Colonic mucosa (tissue), 4 donors: ENCODE data around the gene PBX1. TPM values are rescaled to one million over a fixed set of nuclear protein-coding genes. Genes with fewer than 3 reads are reported as not detected.

Experiments
- DNase-seq: peaks from one replicate; pipeline ENCODE4 v3.0.0-alpha.2; 2020
- H3K27ac ChIP-seq: fragments of 200-600 bp; one replicate; pipeline ENCODE4 v1.8.0; 2021
- H3K27me3 ChIP-seq: fragments of 200-600 bp; one replicate; pipeline ENCODE4 v1.8.0; 2021
- H3K36me3 ChIP-seq: fragments of 200-600 bp; one replicate; pipeline ENCODE4 v1.8.0; 2021
- H3K4me1 ChIP-seq: fragments of 200-600 bp; one replicate; pipeline ENCODE4 v1.8.0; 2021; ENCODE audit warnings: mild to moderate bottlenecking
- H3K4me3 ChIP-seq: fragments of 200-600 bp; one replicate; pipeline ENCODE4 v1.8.0; 2021
- H3K9ac ChIP-seq, 2 donors: one replicate each; pipeline ENCODE4 v1.7.0; 2013; ENCODE audit warnings: control low read depth in 2 of 2, low read depth in 2 of 2, low read length in 2 of 2
- H3K9me3 ChIP-seq: fragments of 200-600 bp; one replicate; pipeline ENCODE4 v1.8.0; 2021
- intact Hi-C: fragments of 100-400 bp; cut with DNase I; formaldehyde crosslinking; loops from one replicate; pipeline ENCODE4 v1.14.1; 2022
- total RNA-seq, 2 donors: library from RNA; stranded (reverse); fragmentation: NEBNext Ultra II Directional in 1 of 2; extraction: Animal tissue kit (Norgen Biotek cat#: 25700) in 1 of 2; gene quantifications; one replicate each; pipeline ENCODE4 v1.2.1, GENCODE V29; 2021
- TF ChIP-seq, protein P1 (sequence below): fragments of 200-600 bp; IDR thresholded peaks from one replicate; pipeline ENCODE4 v1.8.0; 2022; ENCODE audit warnings: antibody characterized with exemption, mild to moderate bottlenecking
- donor health status: healthy.
- donor health status: DM: no; HTN: no; CAD: no.
- donor health status: DM: no; HTN: no; CAD: no.

Gene PBX1
- total RNA-seq, 2 donors from 2014 or later, result 27.2 to 53.7 TPM

DNA sequence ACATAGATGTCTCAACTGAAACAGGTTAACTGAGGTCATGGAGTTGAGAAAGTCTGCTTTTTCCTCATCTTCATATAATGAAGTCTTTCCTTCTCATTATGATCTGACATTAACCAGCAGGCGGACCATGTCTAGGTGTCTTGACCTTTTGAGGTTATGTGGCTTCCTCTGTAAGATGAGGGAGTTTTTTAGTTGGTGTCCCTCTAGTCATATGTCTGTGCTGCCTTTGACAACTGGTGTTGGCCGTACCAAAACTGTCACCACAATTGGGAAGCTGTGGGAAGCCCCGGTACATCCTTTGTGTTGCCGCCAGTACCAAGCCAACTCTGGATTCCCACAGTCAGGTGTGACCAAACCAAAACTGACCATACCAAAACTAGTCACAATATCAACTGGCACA, 105.1 kb downstream of the PBX1 start:
- Histone ChIP-seq H3K4me3 (no peak overlapping the region), H3K27ac (no peak overlapping the region), H3K9ac (no peak overlapping the region), H3K36me3 (no peaks in the 10 kb centered on the region), H3K27me3 (no peaks in the 10 kb centered on the region), H3K4me1 (peaks cover 7% of the 10 kb centered on the region), H3K9me3 (no peaks in the 10 kb centered on the region)
- TF ChIP-seq, protein P1, sequence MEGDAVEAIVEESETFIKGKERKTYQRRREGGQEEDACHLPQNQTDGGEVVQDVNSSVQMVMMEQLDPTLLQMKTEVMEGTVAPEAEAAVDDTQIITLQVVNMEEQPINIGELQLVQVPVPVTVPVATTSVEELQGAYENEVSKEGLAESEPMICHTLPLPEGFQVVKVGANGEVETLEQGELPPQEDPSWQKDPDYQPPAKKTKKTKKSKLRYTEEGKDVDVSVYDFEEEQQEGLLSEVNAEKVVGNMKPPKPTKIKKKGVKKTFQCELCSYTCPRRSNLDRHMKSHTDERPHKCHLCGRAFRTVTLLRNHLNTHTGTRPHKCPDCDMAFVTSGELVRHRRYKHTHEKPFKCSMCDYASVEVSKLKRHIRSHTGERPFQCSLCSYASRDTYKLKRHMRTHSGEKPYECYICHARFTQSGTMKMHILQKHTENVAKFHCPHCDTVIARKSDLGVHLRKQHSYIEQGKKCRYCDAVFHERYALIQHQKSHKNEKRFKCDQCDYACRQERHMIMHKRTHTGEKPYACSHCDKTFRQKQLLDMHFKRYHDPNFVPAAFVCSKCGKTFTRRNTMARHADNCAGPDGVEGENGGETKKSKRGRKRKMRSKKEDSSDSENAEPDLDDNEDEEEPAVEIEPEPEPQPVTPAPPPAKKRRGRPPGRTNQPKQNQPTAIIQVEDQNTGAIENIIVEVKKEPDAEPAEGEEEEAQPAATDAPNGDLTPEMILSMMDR, result no peak
- intact Hi-C loops, result no loop called here
- DNase-seq, result no peak

DNA sequence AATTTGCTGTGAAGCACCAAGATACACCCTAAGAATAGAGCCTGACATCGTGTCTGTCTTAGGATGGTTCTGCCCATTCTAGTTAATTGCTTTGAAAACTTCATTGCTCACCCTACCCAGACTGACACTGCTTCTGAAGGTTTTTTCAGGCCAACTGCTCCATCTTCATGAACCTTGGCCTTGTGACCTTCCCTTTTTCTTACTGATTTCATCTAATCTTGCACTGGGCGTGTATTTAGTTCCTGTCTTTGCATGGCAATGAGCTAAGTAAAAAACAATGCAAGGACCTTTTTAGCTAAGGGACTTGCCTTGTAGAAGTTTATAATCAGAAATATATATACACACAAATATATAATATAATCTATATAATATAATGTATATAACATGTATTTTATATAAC, 108.0 kb downstream of the PBX1 start:
- TF ChIP-seq, protein P1, result no peak
- Histone ChIP-seq H3K9ac (no peak overlapping the region), H3K36me3 (no peaks in the 10 kb centered on the region), H3K27me3 (no peaks in the 10 kb centered on the region), H3K27ac (no peak overlapping the region), H3K4me3 (no peak overlapping the region), H3K4me1 (no peaks in the 10 kb centered on the region), H3K9me3 (no peaks in the 10 kb centered on the region)
- intact Hi-C loops, result no loop called here
- no peak for DNase-seq

DNA sequence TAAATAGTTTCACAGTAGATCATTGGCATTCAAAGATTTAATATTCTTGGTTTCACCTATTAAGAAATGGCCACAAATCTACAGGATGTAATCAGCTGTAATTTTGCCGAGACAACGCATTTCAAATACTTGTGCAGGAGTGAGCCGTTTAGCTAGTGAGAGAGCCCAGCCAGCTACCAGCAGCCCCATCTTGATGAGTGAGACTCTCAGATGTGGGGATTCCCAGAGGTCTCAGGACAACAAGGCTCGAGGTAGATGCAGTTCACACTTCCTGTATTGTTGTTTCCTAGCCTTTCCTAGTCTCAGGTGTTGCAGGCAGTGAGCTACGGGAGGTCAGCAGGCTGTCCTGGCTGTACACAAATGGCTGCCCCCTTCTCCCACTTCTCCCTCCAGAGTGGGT, 108.6 kb downstream of the PBX1 start:
- Histone ChIP-seq H3K27ac (no peak overlapping the region), H3K9ac (no peak overlapping the region), H3K9me3 (no peaks in the 10 kb centered on the region), H3K27me3 (no peaks in the 10 kb centered on the region), H3K4me1 (no peaks in the 10 kb centered on the region), H3K36me3 (no peaks in the 10 kb centered on the region), H3K4me3 (no peak overlapping the region)
- TF ChIP-seq, protein P1, result no peak
- DNase-seq, result no peak
- intact Hi-C loops, result no loop called here

DNA sequence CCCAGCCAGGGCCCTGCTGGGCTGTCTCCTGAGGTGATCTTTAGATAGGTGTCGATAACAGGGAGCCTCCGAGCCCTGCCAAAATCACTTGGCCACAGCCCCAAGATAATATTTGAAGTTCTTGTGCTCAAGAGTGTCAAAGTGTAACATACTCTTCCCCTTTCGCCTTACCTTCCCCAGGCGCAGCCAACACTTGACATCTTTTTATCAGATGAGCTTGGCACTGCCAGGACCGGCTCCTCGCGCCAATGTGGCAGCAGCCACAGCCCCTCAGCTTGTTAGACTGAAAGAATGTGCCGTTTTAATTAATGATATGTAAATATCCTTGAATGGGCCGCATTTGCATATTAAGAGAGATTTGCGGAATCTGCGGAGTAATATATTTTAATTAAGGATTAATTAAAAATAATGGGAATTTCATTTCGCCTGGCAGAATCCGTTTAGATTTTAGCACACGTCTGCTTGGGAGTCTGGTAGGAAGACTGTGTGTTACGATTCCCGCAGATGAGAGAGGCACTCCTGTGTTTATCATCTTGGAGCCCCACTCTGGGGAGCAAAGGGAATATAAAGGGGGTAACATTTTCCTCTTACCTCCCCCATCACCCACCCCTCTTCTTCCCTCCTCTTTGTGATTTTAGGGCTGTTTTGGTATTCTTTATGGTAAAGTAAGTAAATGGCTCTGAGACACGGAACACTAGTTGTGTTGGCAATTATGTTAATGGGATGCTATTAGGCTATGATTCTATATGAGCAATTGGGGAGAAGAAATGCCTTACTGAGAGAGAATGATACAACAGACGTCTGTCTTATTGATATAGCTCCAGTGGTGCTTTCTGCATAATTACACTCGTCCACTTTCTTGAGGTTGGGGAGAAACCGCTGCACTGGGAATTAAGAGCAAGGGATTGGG, 109.8 kb downstream of the PBX1 start:
- Histone ChIP-seq H3K27ac (no peak overlapping the region), H3K9ac (no peak overlapping the region), H3K36me3 (no peaks in the 10 kb centered on the region), H3K4me1 (no peaks in the 10 kb centered on the region), H3K4me3 (no peak overlapping the region), H3K9me3 (no peaks in the 10 kb centered on the region), H3K27me3 (no peaks in the 10 kb centered on the region)
- intact Hi-C loops, result no loop called here
- no peak for DNase-seq
- TF ChIP-seq, protein P1, result no peak

DNA sequence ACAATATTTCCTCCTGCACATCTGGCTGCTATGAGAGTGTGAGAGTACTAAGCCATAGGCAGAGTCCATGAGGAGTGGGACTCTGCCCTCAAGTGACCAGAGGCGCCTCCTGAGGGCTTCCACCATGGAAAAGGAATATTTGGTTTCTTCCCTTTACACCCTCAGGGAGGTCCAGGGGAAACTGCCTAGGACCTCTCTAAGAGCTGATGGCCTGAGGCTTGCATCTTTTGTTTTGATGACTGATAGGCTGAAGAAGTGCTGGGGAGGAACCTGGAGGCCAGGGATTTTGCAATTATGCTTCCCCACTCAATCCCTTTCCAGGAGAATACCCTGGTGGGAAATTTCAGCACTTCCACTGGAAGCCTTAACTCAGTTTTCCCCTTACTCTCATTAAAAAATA, 111.0 kb downstream of the PBX1 start:
- intact Hi-C loops, result no loop called here
- DNase-seq, result no peak
- no peaks in the 10 kb centered on the region for H3K4me1 ChIP-seq
- H3K9me3 ChIP-seq, result no peaks in the 10 kb centered on the region
- no peak overlapping the region for H3K27ac ChIP-seq
- TF ChIP-seq, protein P1, result no peak
- no peak overlapping the region for H3K4me3 ChIP-seq
- H3K9ac ChIP-seq, result no peak overlapping the region
- no peaks in the 10 kb centered on the region for H3K36me3 ChIP-seq
- H3K27me3 ChIP-seq, result no peaks in the 10 kb centered on the region
